GM15510 (cell line): ENCODE measurements around the gene LRRC52.

Source experiments
- POLR2A ChIP-seq: IDR thresholded peaks from 3 replicates; pipeline ENCODE4 v1.6.1; 2011; ENCODE audit warnings: borderline replicate concordance; ENCODE audit not compliant: insufficient read length; ENCODE audit errors: extremely low read depth

Gene LRRC52

GRCh38 chr1:165525708-165526107, 18.1 kb upstream of the LRRC52 start:
- TF ChIP-seq POLR2A = no peak

GRCh38 chr1:165527251-165528007, 16.4 kb upstream of the LRRC52 start:
- no peak for TF ChIP-seq POLR2A

GRCh38 chr1:165531021-165531420, 12.8 kb upstream of the LRRC52 start:
- no peak for TF ChIP-seq POLR2A

- TF ChIP-seq POLR2A = no peak
Observed at GRCh38 chr1:165532053-165532452, 11.7 kb upstream of the LRRC52 start.

- no peak for TF ChIP-seq POLR2A
Observed at GRCh38 chr1:165533254-165533653, 10.5 kb upstream of the LRRC52 start.

- no peak for TF ChIP-seq POLR2A
Observed at GRCh38 chr1:165536016-165536415, 7.8 kb upstream of the LRRC52 start.

- TF ChIP-seq POLR2A = no peak
Observed at GRCh38 chr1:165537356-165538109, 6.3 kb upstream of the LRRC52 start.

GRCh38 chr1:165539306-165539705, 4.5 kb upstream of the LRRC52 start:
- no peak for TF ChIP-seq POLR2A

GRCh38 chr1:165539908-165540307, 3.9 kb upstream of the LRRC52 start:
- no peak for TF ChIP-seq POLR2A

GRCh38 chr1:165542015-165542631, 1.7 kb upstream of the LRRC52 start:
- no peak for TF ChIP-seq POLR2A

GRCh38 chr1:165542647-165543046, 1.2 kb upstream of the LRRC52 start:
- TF ChIP-seq POLR2A = no peak

GRCh38 chr1:165544996-165545395, 1.2 kb downstream of the LRRC52 start:
- no peak for TF ChIP-seq POLR2A

GRCh38 chr1:165545974-165546373, 2.2 kb downstream of the LRRC52 start:
- TF ChIP-seq POLR2A = no peak

- no peak for TF ChIP-seq POLR2A
Observed at GRCh38 chr1:165549973-165550372, 6.2 kb downstream of the LRRC52 start.

GRCh38 chr1:165551469-165551868, 7.7 kb downstream of the LRRC52 start:
- no peak for TF ChIP-seq POLR2A
